Fibroblast of skin of right quadriceps (primary cell): ENCODE data around the gene PKD2L1.
"Not testable (repeated sequence)": the region's sequence is repeated elsewhere in the genome, so short reads cannot be mapped to it uniquely, and the experiment has no call there.

Experiments
- DNase-seq: peaks from one replicate; pipeline ENCODE4 v3.0.0-alpha.2; 2013

PKD2L1 gene

GRCh38 chr10:100286051-100287033 lies 43.7 kb downstream of the PKD2L1 start, which contains the start of gene BLOC1S2:
TSS of gene BLOC1S2 (minus strand) at chr10:100286680. CDS start at chr10:100286659, 21 bp downstream.
- DNase-seq, result peak; percentile 82

- DNase-seq, result not testable (repeated sequence)
Observed at GRCh38 chr10:100285326-100285725, 44.7 kb downstream of the PKD2L1 start.

GRCh38 chr10:100282907-100283306 lies 47.1 kb downstream of the PKD2L1 start:
- DNase-seq, result no peak

- not testable (repeated sequence) for DNase-seq
Observed at GRCh38 chr10:100276971-100277370, 53.1 kb downstream of the PKD2L1 start.

- DNase-seq, result peak; percentile 84
Observed at GRCh38 chr10:100267239-100268104, 62.6 kb downstream of the PKD2L1 start, which contains the start of gene CWF19L1. TSS of gene CWF19L1 (minus strand) at chr10:100267638. CDS start at chr10:100267593, 45 bp downstream.

DNA sequence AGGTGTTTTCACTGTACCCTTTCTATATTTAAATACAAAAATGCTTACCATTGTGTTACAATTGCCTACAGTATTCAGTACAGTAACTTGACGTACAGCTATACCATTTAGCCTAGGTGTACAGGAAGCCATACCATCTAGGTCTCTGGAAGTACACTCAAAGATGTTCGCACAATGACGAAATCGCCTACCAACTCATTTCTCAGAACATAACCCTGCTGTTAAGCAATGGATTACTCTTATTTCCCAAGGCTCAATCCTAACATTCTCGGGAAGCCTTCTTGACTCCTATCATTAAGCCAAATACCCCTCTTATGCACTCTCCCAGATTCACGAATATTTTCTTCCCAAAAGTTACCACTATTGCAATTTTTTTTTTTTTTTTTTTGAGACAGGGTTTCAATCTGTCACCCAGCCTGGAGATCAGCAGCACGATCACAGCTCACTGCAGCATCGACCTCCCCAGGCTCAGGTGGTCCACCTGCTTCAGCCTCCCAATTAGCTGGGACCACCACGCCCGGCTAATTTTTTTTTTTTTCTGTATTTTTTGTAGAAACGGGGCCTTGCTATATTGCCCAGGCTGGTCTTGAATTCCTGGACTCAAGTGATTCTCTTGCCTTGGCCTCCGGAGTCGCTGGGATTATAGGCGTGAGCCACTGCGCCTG lies 64.1 kb downstream of the PKD2L1 start:
- DNase-seq, result no peak

- DNase-seq, result no peak
Observed at GRCh38 chr10:100254191-100254590, 75.8 kb downstream of the PKD2L1 start.

GRCh38 chr10:100253041-100253440 lies 77.0 kb downstream of the PKD2L1 start:
- DNase-seq, result no peak

DNA sequence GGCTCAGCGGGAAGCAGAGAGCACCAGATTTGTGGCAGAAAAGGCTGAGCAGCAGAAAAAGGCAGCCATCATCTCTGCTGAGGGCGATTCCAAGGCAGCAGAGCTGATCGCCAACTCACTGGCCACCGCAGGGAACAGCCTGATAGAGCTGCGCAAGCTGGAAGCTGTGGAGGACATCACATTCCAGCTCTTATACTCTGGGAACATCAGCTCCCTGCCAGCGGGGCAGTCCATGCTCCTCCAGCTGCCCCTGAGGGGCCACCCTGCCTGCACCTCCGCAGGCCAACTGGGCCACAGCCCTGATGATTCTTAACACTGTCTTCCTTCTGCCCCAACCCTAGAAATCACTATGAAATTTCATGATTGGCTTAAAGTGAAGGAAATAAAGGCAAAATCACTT lies 81.2 kb downstream of the PKD2L1 start:
- no peak for DNase-seq

- DNase-seq, result no peak
Observed at GRCh38 chr10:100245484-100246220, 84.4 kb downstream of the PKD2L1 start.

- no peak for DNase-seq
Observed at GRCh38 chr10:100239851-100240250, 90.2 kb downstream of the PKD2L1 start.

GRCh38 chr10:100238429-100238828 lies 91.6 kb downstream of the PKD2L1 start:
- no peak for DNase-seq
